Activated T-cell treated with anti-CD3 and anti-CD28 coated beads for 4 hours (primary cell): ENCODE measurements around the gene CRTC1.

Experiments
- DNase-seq: peaks from one replicate; pipeline ENCODE4 v3.0.0-alpha.2; 2020

CRTC1 gene

DNA sequence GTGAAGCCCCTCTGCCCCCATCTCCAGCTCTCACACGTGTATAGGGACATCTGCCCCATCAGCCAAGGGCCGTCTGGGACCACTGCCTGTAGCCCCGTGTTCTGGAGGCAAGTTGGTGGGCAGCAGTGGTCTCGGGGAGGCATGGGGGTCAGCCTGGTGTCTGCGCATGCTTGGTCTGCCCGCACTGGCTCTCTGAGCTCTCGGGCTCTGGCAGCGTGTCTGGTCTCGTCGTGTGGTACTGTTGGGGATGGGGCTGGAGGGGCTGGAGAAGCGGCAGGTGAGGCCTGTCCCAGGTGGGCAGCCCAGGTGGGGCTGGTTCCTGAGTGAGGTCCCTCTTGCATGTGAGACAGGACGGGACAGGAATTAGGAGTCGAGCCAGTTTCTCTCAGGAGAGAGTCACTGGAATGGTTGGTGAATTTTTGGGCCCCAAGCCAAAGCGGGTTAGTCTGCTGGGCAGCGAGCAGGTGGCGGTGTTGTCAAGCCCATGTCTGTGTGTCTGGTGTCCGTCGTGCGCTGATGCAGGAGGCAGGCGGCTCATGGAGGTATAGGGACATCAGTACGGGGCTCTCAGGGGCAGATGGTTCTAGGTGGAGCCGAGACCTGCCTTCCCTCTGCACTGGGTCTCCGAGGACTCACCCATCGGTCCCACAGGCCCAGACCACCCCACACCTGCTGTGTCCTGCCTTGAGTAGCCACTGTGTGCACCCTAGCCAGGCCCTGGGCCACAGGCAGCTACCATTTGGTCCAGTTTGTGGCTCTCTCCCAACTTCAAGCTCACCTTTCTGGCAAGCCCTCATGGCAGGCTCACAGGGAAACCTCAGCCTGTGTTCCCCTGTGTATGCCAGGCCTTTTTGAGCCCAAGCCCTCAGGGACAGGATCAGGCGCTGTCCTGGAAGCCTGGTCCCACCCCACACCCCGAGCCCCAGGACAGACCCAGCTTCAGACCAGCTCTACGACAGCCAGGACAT is 89.4 kb downstream of the CRTC1 start:
- DNase-seq: no peak

GRCh38 chr19:18773682-18774081 is 90.2 kb downstream of the CRTC1 start:
- DNase-seq: no peak

DNA sequence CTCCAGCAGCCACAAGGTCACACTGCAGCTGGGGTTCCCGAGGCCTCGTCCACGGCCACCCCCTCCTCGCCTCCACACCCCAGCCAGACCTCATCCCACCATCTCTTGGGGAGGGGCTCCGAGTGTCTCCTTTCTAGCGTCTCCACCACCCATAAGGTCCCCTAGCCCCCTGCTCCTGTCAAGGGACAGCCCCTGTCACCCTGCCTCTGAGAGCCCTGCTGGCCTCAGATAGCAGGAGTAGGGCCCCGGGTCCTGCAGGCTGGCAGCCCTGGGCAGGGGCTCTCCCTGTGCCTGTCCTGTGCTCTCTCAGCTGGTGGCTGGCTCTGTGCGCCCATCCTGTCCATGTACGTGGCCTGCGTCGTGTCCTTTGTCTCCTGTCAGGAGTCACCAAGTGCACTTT is 90.6 kb downstream of the CRTC1 start:
- no peak for DNase-seq

DNA sequence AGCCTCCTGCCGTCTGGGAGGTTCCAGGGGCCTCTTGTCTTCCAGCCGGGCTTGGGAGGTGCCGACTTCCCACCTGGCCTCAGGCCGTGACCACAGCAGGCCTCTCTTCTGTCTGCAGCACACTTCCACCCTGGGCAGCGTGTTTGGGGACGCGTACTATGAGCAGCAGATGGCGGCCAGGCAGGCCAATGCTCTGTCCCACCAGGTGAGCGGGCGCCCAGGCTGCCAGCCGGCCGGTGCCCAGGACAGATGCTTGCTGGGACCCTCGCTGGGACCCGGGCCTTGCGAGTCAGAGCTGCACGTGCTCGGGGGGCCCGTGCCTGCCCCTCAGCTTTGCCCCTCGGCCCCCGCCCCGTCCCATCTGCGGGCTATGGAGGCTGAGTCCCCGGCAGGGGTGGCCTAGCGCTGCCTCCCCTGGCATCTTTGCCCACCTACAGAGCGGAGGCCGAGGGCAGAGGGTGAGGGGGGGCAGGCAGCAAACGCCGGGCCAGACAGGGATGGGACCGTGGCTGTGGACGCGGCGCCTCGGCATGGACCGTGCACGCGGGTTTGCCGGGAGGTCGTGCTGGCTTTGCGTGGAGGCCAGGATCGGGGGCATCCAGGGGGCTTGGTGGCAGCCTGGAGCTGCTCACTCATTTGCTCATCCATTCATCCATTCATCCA is 91.4 kb downstream of the CRTC1 start:
- no peak for DNase-seq

DNA sequence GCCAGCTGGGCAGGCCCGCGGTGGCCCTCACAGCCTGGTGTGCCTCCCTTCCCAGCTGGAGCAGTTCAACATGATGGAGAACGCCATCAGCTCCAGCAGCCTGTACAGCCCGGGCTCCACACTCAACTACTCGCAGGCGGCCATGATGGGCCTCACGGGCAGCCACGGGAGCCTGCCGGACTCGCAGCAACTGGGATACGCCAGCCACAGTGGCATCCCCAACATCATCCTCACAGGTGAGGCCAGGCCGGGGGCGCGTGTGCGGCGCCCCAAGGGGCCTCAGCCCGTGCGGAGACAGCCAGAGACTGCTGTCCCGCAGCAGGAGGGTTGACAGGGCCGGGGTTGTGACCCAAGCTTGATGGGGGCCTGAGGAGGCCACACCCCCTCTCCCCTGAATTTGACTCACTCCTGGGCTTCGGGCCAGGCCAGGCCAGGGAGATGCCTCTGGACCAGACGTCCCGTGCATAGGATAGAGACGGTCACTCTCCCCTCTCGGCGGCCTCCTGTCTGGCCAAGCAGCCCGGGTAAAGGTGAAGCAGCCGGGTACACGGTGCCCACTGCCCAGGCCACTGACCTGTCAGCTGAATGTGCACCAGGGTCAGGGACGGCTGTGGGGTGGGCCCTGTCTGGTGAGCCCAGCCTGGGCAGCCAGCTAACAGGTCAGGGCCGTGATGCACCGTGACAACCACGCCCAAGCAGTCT is 92.3 kb downstream of the CRTC1 start:
- no peak for DNase-seq

- no peak for DNase-seq
These were observed 92.8 kb downstream of the CRTC1 start for GRCh38 chr19:18776288-18776594.

DNA sequence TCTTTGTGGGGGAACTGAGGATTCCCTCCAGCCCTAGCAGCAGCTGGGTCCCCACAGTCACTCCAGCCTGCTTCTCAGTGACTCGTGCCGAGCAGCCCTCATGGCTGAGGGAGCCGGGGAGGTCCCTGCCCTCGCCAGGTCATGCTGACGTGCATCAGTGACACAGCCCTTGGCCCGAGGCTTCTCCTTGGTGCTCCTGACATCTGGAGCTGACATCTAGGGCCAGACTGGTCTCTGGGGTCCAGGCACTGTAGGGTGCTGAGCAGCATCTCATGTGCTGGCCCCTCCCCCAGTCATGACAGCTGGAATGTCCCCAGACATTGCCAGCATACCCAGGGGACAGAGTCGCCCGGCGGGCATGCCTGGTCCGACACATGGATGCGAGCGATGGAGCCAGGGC is 93.3 kb downstream of the CRTC1 start:
- DNase-seq: no peak

DNA sequence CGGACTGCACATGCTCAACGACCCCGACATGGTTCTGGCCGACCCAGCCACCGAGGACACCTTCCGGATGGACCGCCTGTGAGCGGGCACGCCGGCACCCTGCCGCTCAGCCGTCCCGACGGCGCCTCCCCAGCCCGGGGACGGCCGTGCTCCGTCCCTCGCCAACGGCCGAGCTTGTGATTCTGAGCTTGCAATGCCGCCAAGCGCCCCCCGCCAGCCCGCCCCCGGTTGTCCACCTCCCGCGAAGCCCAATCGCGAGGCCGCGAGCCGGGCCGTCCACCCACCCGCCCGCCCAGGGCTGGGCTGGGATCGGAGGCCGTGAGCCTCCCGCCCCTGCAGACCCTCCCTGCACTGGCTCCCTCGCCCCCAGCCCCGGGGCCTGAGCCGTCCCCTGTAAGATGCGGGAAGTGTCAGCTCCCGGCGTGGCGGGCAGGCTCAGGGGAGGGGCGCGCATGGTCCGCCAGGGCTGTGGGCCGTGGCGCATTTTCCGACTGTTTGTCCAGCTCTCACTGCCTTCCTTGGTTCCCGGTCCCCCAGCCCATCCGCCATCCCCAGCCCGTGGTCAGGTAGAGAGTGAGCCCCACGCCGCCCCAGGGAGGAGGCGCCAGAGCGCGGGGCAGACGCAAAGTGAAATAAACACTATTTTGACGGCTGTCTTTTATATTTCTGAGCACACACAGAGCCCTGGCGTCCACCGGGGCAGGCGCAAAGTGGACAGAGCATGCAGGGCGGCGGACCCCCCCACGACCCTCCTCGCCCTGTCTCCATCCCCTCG is 94.0 kb downstream of the CRTC1 start:
- DNase-seq: no peak

- DNase-seq: no peak
These were observed 94.6 kb downstream of the CRTC1 start for GRCh38 chr19:18778076-18778389.

DNA sequence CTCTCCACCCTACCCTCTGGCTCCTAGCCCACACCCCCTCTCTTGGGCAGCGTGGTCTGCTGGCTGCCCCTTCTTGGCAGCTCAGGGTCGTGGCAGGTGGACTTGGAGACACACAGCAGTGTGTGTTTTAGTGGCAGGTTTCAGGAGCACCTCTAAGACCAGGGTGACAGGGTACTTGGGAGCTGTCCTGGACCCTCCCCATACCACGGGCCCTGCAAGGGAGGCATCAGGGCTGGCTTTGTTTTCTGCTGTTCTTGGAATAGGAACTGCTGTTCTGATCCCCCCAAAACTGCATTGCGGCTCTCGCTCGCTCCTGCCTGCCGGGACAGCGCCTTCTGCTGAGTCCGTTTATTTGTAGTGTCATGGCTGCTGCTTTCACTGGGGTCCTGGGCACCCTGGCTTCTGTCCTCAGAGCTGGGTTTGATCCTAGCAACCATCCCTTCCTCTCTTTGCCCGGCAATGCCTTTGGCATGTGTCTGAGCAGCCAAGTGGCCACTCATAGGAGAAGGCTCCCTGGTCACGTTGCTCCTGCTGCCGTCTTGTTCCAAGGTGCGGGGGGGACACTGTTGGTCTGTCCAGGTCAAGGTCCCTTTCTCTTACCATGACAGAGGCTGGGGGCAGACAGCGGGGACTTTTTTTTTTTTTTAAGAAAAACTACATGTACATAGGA is 95.5 kb downstream of the CRTC1 start:
- no peak for DNase-seq

GRCh38 chr19:18780081-18780480 is 96.6 kb downstream of the CRTC1 start:
- no peak for DNase-seq

- DNase-seq: no peak
These were observed 97.2 kb downstream of the CRTC1 start for GRCh38 chr19:18780631-18781030.

GRCh38 chr19:18781047-18781600 is 97.6 kb downstream of the CRTC1 start:
- no peak for DNase-seq

DNA sequence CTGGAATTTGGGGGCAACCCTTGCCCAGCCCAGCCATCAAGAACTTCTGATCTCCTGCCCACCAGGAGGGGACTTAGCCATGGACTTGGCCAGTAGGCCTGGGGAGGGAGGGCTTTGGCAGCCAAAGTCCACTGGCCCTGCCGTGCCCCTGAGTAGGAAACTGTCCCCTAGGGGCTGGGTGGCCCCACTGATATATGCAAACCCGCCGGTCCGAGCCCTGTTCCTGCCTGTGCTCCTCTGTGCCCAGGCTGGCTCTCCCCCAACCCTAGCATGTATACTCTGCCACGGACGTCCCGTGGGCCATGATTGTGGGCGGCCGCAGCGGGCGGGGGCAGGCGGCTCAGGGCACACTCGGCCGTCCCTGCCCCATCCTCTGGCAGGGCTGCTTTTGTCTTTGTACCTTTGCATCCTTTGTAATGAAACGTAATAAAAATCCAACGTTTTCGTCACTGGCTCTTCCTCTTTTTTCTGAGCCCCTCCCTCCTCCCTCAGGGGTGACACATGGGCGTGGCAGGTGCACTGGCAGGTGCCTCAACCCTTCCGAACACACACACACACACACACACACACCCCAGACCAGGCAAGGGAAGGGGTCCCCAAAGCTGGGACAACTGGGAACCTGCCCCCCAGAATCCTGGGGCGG is 98.5 kb downstream of the CRTC1 start:
- no peak for DNase-seq

GRCh38 chr19:18782559-18783225 is 99.2 kb downstream of the CRTC1 start:
- DNase-seq: no peak

DNA sequence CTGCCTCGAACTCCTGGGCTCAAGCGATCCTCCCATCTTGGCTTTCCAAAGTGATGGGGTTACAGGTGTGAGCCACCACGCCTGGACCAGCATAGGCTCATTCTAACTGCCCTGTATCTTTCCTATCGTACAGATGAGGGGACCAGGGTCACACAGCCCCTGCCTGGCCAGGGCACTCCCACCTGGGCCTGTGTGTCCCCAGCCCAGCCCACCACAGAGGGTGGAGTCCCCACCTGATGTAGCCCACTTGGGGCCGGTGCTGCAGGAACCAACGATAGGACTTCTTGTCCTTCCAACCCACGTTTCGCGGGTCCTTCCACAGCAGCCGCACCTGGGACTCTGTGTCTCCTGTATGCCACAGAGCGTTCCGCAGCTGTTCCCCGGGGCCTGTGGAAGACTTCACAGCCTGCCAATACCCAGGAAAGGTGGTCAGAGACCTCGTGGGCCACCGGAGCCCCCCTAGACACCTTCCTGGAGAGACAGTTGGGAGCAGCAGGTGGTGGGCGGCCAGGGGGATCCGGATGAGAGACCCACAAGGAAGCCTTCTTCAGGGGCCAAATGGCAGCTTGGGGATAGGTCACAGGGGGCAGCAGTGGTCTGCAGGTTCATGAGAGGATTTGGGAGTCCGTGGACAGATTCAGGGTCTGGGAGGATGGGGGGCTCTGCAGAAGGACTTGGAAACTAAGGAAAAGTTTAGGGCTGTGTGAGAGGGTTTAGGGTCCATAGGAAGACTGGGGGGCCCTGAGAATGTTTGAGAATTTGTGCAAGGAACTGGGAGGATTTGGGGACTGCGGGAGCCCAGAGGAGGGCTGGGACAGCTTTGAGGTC is 100.7 kb downstream of the CRTC1 start:
- DNase-seq: no peak

GRCh38 chr19:18784786-18785120 is 101.3 kb downstream of the CRTC1 start:
- no peak for DNase-seq

GRCh38 chr19:18785179-18786124 is 102.0 kb downstream of the CRTC1 start:
- DNase-seq: peak; percentile 51
